ENCODE measurements around the gene RCN2. TPM values are rescaled to one million over a fixed set of nuclear protein-coding genes. Genes with fewer than 3 reads are reported as not detected.

Gene RCN2
- total and polyA plus RNA-seq, 2 of the 13 experiments (the other 11 are each of a cell fraction or from before 2014, with no cell fraction given) = 84.4 to 89.0 TPM

GRCh38 chr15:76979331-76979925 is 47.9 kb downstream of the RCN2 start:
- FAIRE-seq (no peak), ATAC-seq (no peak), DNase-seq (ENCODE audit: low spot score) (no peak)
- in situ Hi-C loops (cut with HindIII; ENCODE audit: extremely low pct_ligation_motif_present, low pct_unique_long_range_greater_than_20kb) = no loop called here
- H4K20me1 ChIP-seq (ENCODE audit: insufficient read depth, low read length) = no peaks in the 10 kb centered on the region
- TF ChIP-seq SNAPC2 (CRISPR knock-in tag; IDR thresholded peaks at IDR 0.05) (no peak), CENPX (CRISPR knock-in tag; IDR thresholded peaks at IDR 0.05) (no peak), PRDM10 (CRISPR knock-in tag; IDR thresholded peaks at IDR 0.05; ENCODE audit: low read depth) (no peak), ZBTB39 (CRISPR knock-in tag; IDR thresholded peaks at IDR 0.05) (no peak), TCF12 (IDR thresholded peaks at IDR 0.05) (no peak), TCF12 (CRISPR knock-in tag; IDR thresholded peaks at IDR 0.05) (no peak), FOXO1 (CRISPR knock-in tag; IDR thresholded peaks at IDR 0.05) (no peak)
- intact Hi-C loops (cut with micrococcal nuclease; ENCODE audit: unreplicated experiment) = loop anchor here (5.0 kb wide), 1 partner anchor 363 kb away; no protein-coding TSS in a partner anchor
- CTCF ChIA-PET (ENCODE audit: low intra/inter-chr PET ratio, low total read pairs) = no interaction called here
- no peaks in the 10 kb centered on the region for H3K9me3 ChIP-seq (ENCODE audit: low read length)
- no peaks in the 10 kb centered on the region for H3K36me3 ChIP-seq (replicated peaks in 1 of 2; ENCODE audit: control insufficient read depth in 1 of 2, insufficient read depth in 2 of 2, low read length in 2 of 2)
- peaks cover 3 to 25% of the 10 kb centered on the region in 2 experiments; a peak in 4 of 5 replicates for H3K27me3 ChIP-seq (ENCODE audit: control insufficient read depth in 1 of 2, insufficient read depth in 2 of 2, low read length in 2 of 2)
- H2AFZ ChIP-seq (ENCODE audit: low read length) = no peak overlapping the region
- H3K4me1 ChIP-seq (ENCODE audit: insufficient read depth, low read length) = peaks cover 7% of the 10 kb centered on the region; the same call in 1 of the 2 replicates
- POLR2A ChIA-PET = no interaction called here
- H3K9ac ChIP-seq (ENCODE audit: insufficient read depth, low read depth, low read length) = no peak overlapping the region
- no peak overlapping the region for H3K4me3 ChIP-seq (replicated peaks in 1 of 3; ENCODE audit: insufficient read depth in 1 of 3, low read depth in 2 of 3, low read length in 3 of 3)
- no TSS peak for BruUV-seq (replicated peaks)
- WGBS (ENCODE audit: low lambda C conversion rate) = 75% methylated on average over 2 of the region's 23 CpGs
- H3K79me2 ChIP-seq (ENCODE audit: insufficient read depth, low read length) = no peaks in the 10 kb centered on the region
- no peak overlapping the region for H3K4me2 ChIP-seq (ENCODE audit: low read depth, low read length)
- H3K27ac ChIP-seq (ENCODE audit: extremely low read length, insufficient read depth, low read length) = no peak overlapping the region
